SU-DHL-6 (cell line): ENCODE measurements around the gene ARL4D.
"Not testable (repeated sequence)": the region's sequence is repeated elsewhere in the genome, so short reads cannot be mapped to it uniquely, and the experiment has no call there.

Experiments used
- H2AFZ ChIP-seq: fragments of 200-600 bp; sonication (generic); 2 replicates; pipeline ENCODE4 v1.6.1; 2014; ENCODE audit warnings: low read depth, mild to moderate bottlenecking, moderate library complexity, mixed read lengths, antibody characterized with exemption, low read length; ENCODE audit not compliant: severe bottlenecking
- H3F3A ChIP-seq: fragments of 200-600 bp; shearing (Covaris generic); 2 replicates; pipeline ENCODE4 v1.6.0; 2016; ENCODE audit warnings: antibody characterized with exemption, mild to moderate bottlenecking; ENCODE audit not compliant: insufficient read depth
- H3K27ac ChIP-seq: fragments of 200-600 bp; sonication (generic); 2 replicates; pipeline ENCODE4 v1.5.1; 2016; ENCODE audit warnings: low read depth, mild to moderate bottlenecking, low read length, moderate library complexity, mixed read lengths
- H3K27me3 ChIP-seq: fragments of 200-600 bp; sonication (generic), shearing (Covaris generic); 2 replicates; pipeline ENCODE4 v1.6.0; 2014; ENCODE audit warnings: mild to moderate bottlenecking, low read length
- H3K36me3 ChIP-seq: fragments of 200-600 bp; sonication (generic); 2 replicates; pipeline ENCODE4 v1.6.1; 2014; ENCODE audit warnings: mild to moderate bottlenecking, low read length, mixed read lengths
- H3K4me2 ChIP-seq: fragments of 300-600, 200-600 bp; shearing (Covaris generic), sonication (generic); 2 replicates; pipeline ENCODE4 v1.6.0; 2014; ENCODE audit warnings: low read length, low read depth, mild to moderate bottlenecking; ENCODE audit not compliant: poor library complexity, severe bottlenecking
- H3K4me3 ChIP-seq: fragments of 200-600 bp; sonication (generic); 2 replicates; pipeline ENCODE4 v1.5.1; 2014; ENCODE audit warnings: antibody characterized with exemption, low read length, mild to moderate bottlenecking, mixed read lengths; ENCODE audit not compliant: insufficient read depth, poor library complexity, severe bottlenecking
- H3K79me2 ChIP-seq: fragments of 200-600 bp; sonication (generic); 2 replicates; pipeline ENCODE4 v1.6.1; 2014; ENCODE audit warnings: mild to moderate bottlenecking, low read length, moderate library complexity; ENCODE audit not compliant: insufficient read depth
- H3K9ac ChIP-seq: fragments of 200-600 bp; sonication (generic); 2 replicates; pipeline ENCODE4 v1.7.0; 2014; ENCODE audit warnings: mild to moderate bottlenecking, low read length
- H3K9me2 ChIP-seq: fragments of 200-600 bp; sonication (generic); replicated peaks from 2 replicates; pipeline ENCODE4 v1.6.1; 2014; ENCODE audit warnings: low read length; ENCODE audit not compliant: insufficient read depth
- H3K9me3 ChIP-seq: fragments of 200-600 bp; sonication (generic); 2 replicates; pipeline ENCODE4 v1.6.1; 2014; ENCODE audit warnings: low read length, mixed read lengths; ENCODE audit not compliant: insufficient read depth
- H4K20me1 ChIP-seq: fragments of 200-600 bp; sonication (generic); 2 replicates; pipeline ENCODE4 v1.6.1; 2014; ENCODE audit warnings: low read depth, mild to moderate bottlenecking, antibody characterized with exemption, low read length, moderate library complexity, mixed read lengths
- CTCF ChIP-seq: fragments of 200-600 bp; sonication (generic); IDR thresholded peaks from one replicate; pipeline ENCODE4 v1.5.1; 2017; ENCODE audit warnings: antibody characterized with exemption, mild to moderate bottlenecking, low read length, moderate library complexity; ENCODE audit not compliant: insufficient read depth, poor library complexity, severe bottlenecking
- EZH2phosphoT487 ChIP-seq: fragments of 200-600 bp; sonication (generic), shearing (Covaris generic); conservative IDR thresholded peaks from 2 replicates; pipeline ENCODE4 v1.6.1; 2018; ENCODE audit warnings: mild to moderate bottlenecking, antibody characterized with exemption, low read length, moderate library complexity, mixed read lengths

ARL4D gene

GRCh38 chr17:43393944-43394482, 4.8 kb upstream of the ARL4D start:
- no peaks in the 10 kb centered on the region for H3K9me3 ChIP-seq
- H3K9me2 ChIP-seq, result no peaks in the 10 kb centered on the region
- no peaks in the 10 kb centered on the region for H3K36me3 ChIP-seq
- TF ChIP-seq CTCF (peak; percentile 69), EZH2phosphoT487 (no peak)
- H3K4me2 ChIP-seq, result no peak overlapping the region
- no peaks in the 10 kb centered on the region for H3K79me2 ChIP-seq
- H4K20me1 ChIP-seq, result no peaks in the 10 kb centered on the region
- no peaks in the 10 kb centered on the region for H3K27me3 ChIP-seq
- H3F3A ChIP-seq, result no peaks in the 10 kb centered on the region
- no peak overlapping the region for H3K9ac ChIP-seq
- H2AFZ ChIP-seq, result peak overlapping the region; percentile 55
- H3K4me3 ChIP-seq, result no peak overlapping the region
- no peak overlapping the region for H3K27ac ChIP-seq

- H3K9ac ChIP-seq, H3K9me2 ChIP-seq, H3K4me2 ChIP-seq, H3K27me3 ChIP-seq, H3F3A ChIP-seq, H3K36me3 ChIP-seq, H3K27ac ChIP-seq, H3K79me2 ChIP-seq, H3K4me3 ChIP-seq, H4K20me1 ChIP-seq, H3K9me3 ChIP-seq: not testable (repeated sequence)
- peak overlapping the region; percentile 55 for H2AFZ ChIP-seq
These were observed 4.1 kb upstream of the ARL4D start for GRCh38 chr17:43394696-43395095.

- H2AFZ ChIP-seq, result no peak overlapping the region
- H3K27ac ChIP-seq, result no peak overlapping the region
- no peaks in the 10 kb centered on the region for H3K9me2 ChIP-seq
- no peaks in the 10 kb centered on the region for H3K27me3 ChIP-seq
- no peaks in the 10 kb centered on the region for H3K79me2 ChIP-seq
- no peaks in the 10 kb centered on the region for H3K36me3 ChIP-seq
- no peaks in the 10 kb centered on the region for H3K9me3 ChIP-seq
- no peak overlapping the region for H3K9ac ChIP-seq
- H3F3A ChIP-seq, result no peaks in the 10 kb centered on the region
- H4K20me1 ChIP-seq, result no peaks in the 10 kb centered on the region
- no peak overlapping the region for H3K4me2 ChIP-seq
- H3K4me3 ChIP-seq, result no peak overlapping the region
- TF ChIP-seq CTCF (no peak), EZH2phosphoT487 (no peak)
These were observed 3.6 kb upstream of the ARL4D start for GRCh38 chr17:43395165-43395564.

- no peak overlapping the region for H2AFZ ChIP-seq
- TF ChIP-seq EZH2phosphoT487 (no peak), CTCF (no peak)
- no peaks in the 10 kb centered on the region for H4K20me1 ChIP-seq
- H3K79me2 ChIP-seq, result no peaks in the 10 kb centered on the region
- H3K9ac ChIP-seq, result no peak overlapping the region
- no peaks in the 10 kb centered on the region for H3K36me3 ChIP-seq
- H3K27me3 ChIP-seq, result no peaks in the 10 kb centered on the region
- no peak overlapping the region for H3K4me3 ChIP-seq
- no peak overlapping the region for H3K27ac ChIP-seq
- H3K4me2 ChIP-seq, result no peak overlapping the region
- H3F3A ChIP-seq, result no peaks in the 10 kb centered on the region
- no peaks in the 10 kb centered on the region for H3K9me2 ChIP-seq
- H3K9me3 ChIP-seq, result no peaks in the 10 kb centered on the region
These were observed 2.2 kb upstream of the ARL4D start for GRCh38 chr17:43396491-43397060.
